Liver (tissue), 9 donors: Measurements from ENCODE around the gene STK11IP. TPM values are rescaled to one million over a fixed set of nuclear protein-coding genes. Genes with fewer than 3 reads are reported as not detected.

ENCODE experiments used
- DNase-seq: peaks from one replicate; pipeline ENCODE4 v3.0.0-alpha.2; 2017; ENCODE audit warnings: low spot score
- H3K27ac ChIP-seq, 2 donors: one replicate each; pipeline ENCODE4 v1.7.0; 2013; ENCODE audit warnings: inconsistent platforms in 2 of 2, low read length in 2 of 2, control low read depth in 1 of 2, low read depth in 1 of 2, mild to moderate bottlenecking in 1 of 2
- H3K27me3 ChIP-seq, 4 donors: one replicate each; pipeline versions ENCODE4 v1.6.1 to v1.7.0; 2013; ENCODE audit warnings: low read length in 3 of 4, inconsistent platforms in 1 of 4, mild to moderate bottlenecking in 1 of 4, moderate library complexity in 1 of 4; ENCODE audit not compliant: control insufficient read depth in 4 of 4, insufficient read depth in 4 of 4
- H3K36me3 ChIP-seq, 4 donors: one replicate each; pipeline versions ENCODE4 v1.6.1 to v1.7.0; 2013; ENCODE audit warnings: low read length in 3 of 4, mild to moderate bottlenecking in 3 of 4, low read depth in 1 of 4, moderate library complexity in 1 of 4; ENCODE audit not compliant: control insufficient read depth in 4 of 4, insufficient read depth in 3 of 4
- H3K4me1 ChIP-seq, 4 donors: one replicate each; pipeline versions ENCODE4 v1.6.1 to v1.7.0; 2013; ENCODE audit warnings: low read length in 3 of 4, mild to moderate bottlenecking in 3 of 4, moderate library complexity in 1 of 4; ENCODE audit not compliant: control insufficient read depth in 4 of 4, insufficient read depth in 4 of 4
- H3K4me3 ChIP-seq, 3 donors: one replicate each; pipeline versions ENCODE4 v1.6.1 to v1.7.0; 2013; ENCODE audit warnings: low read length in 3 of 3, control low read depth in 1 of 3, low read depth in 1 of 3, mild to moderate bottlenecking in 1 of 3
- H3K9ac ChIP-seq, 2 donors: one replicate each; pipeline ENCODE4 v1.7.0; 2013; ENCODE audit warnings: low read length in 2 of 2, mild to moderate bottlenecking in 2 of 2, moderate library complexity in 2 of 2, control low read depth in 1 of 2, low read depth in 1 of 2
- H3K9me3 ChIP-seq, 4 donors: one replicate each; pipeline versions ENCODE4 v1.6.1 to v1.7.0; 2013; ENCODE audit warnings: low read length in 3 of 4; ENCODE audit not compliant: control insufficient read depth in 4 of 4
- ATF3 ChIP-seq: IDR thresholded peaks from 2 replicates; pipeline ENCODE4 v1.6.1; 2016; ENCODE audit warnings: antibody characterized with exemption
- CTCF ChIP-seq: fragments of 150-350 bp; IDR thresholded peaks from 2 replicates; pipeline ENCODE4 v1.5.1; 2017; ENCODE audit warnings: improper control_type of control experiment, low read depth, low read length; ENCODE audit not compliant: missing input control
- EGR1 ChIP-seq, 2 donors: IDR thresholded peaks; 2 replicates each; pipeline ENCODE4 v1.6.1; 2016 to 2018; ENCODE audit warnings: antibody characterized with exemption in 2 of 2, low read depth in 2 of 2
- FOXA1 ChIP-seq: IDR thresholded peaks from 2 replicates; pipeline ENCODE4 v1.6.1; 2016; ENCODE audit warnings: antibody characterized with exemption
- FOXA2 ChIP-seq: IDR thresholded peaks from 2 replicates; pipeline ENCODE4 v1.6.1; 2016; ENCODE audit warnings: antibody characterized with exemption
- GABPA ChIP-seq, 2 donors: IDR thresholded peaks in 1 of 2; conservative IDR thresholded peaks in 1 of 2; 2 replicates each; pipeline ENCODE4 v1.6.1; 2016; ENCODE audit warnings: antibody characterized with exemption in 2 of 2, mild to moderate bottlenecking in 1 of 2, moderate library complexity in 1 of 2
- HNF4A ChIP-seq, 2 donors: conservative IDR thresholded peaks; 2 replicates each; pipeline ENCODE4 v1.6.1; 2016; ENCODE audit warnings: antibody characterized with exemption in 2 of 2, mild to moderate bottlenecking in 2 of 2
- HNF4G ChIP-seq: IDR thresholded peaks from 2 replicates; pipeline ENCODE4 v1.6.1; 2016; ENCODE audit warnings: antibody characterized with exemption
- JUND ChIP-seq, 2 donors: IDR thresholded peaks; 2 replicates each; pipeline ENCODE4 v1.6.1; 2016; ENCODE audit warnings: antibody characterized with exemption in 2 of 2
- MAX ChIP-seq: IDR thresholded peaks from 2 replicates; pipeline ENCODE4 v1.6.1; 2016; ENCODE audit warnings: antibody characterized with exemption
- NR2F2 ChIP-seq: IDR thresholded peaks from 2 replicates; pipeline ENCODE4 v1.6.1; 2016; ENCODE audit warnings: antibody characterized with exemption
- RAD21 ChIP-seq, 2 donors: IDR thresholded peaks; 2 replicates each; pipeline ENCODE4 v1.6.1; 2016; ENCODE audit warnings: antibody characterized with exemption in 2 of 2, mild to moderate bottlenecking in 2 of 2
- REST ChIP-seq: IDR thresholded peaks from 2 replicates; pipeline ENCODE4 v1.6.1; 2016; ENCODE audit warnings: antibody characterized with exemption, mild to moderate bottlenecking
- RXRA ChIP-seq, 2 donors: IDR thresholded peaks; 2 replicates each; pipeline ENCODE4 v1.6.1; 2017 to 2018; ENCODE audit warnings: antibody characterized with exemption in 2 of 2, mild to moderate bottlenecking in 1 of 2
- SP1 ChIP-seq: IDR thresholded peaks from 2 replicates; pipeline ENCODE4 v1.6.1; 2018; ENCODE audit warnings: antibody characterized with exemption, mild to moderate bottlenecking
- TAF1 ChIP-seq: conservative IDR thresholded peaks from 2 replicates; pipeline ENCODE4 v1.6.1; 2016; ENCODE audit warnings: antibody characterized with exemption, mild to moderate bottlenecking
- YY1 ChIP-seq: IDR thresholded peaks from 2 replicates; pipeline ENCODE4 v1.6.1; 2016; ENCODE audit warnings: antibody characterized with exemption, mild to moderate bottlenecking
- ZBTB33 ChIP-seq: IDR thresholded peaks from 2 replicates; pipeline ENCODE4 v1.6.1; 2016; ENCODE audit warnings: antibody characterized with exemption
- WGBS: extraction: QIAGEN DNeasy Blood & Tissue Kit; methylation state at CpG from one replicate; pipeline ENCODE4 v1.1.7; 2013; 5-methylcytosine and 5-hydroxymethylcytosine counted together
- polyA plus RNA-seq, 2 donors: library from polyadenylated mRNA; stranded (reverse) in 1 of 2; unstranded in 1 of 2; fragments of 200-250 nt in 1 of 2; fragments of >200 nt in 1 of 2; fragmentation: Nextera tagmentation in 1 of 2; extraction: Ambion mirVana in 1 of 2; gene quantifications; one replicate each; pipeline versions ENCODE4 v1.2.1 to v1.2.3, GENCODE V29; 2013 to 2015
- total RNA-seq, 2 donors: library from RNA; depleted of rRNA; stranded (reverse); fragments of >200 nt; gene quantifications; one replicate each; pipeline ENCODE4 v1.2.3, GENCODE V29; 2014
- donor health status: healthy.
- donor health status: healthy.
- donor health status: healthy.
- donor health status: healthy.
- donor health status: healthy.

Gene STK11IP
- total and polyA plus RNA-seq, 4 donors = 2.9 to 8.4 (median 6.4) TPM

GRCh38 chr2:219603771-219604170 is 6.1 kb downstream of the STK11IP start:
- 84% methylated on average over 5 of the region's 5 CpGs for WGBS
- no peak for TF ChIP-seq CTCF
- no peak for TF ChIP-seq RXRA (IDR thresholded peaks at IDR 0.05)
- TF ChIP-seq JUND (IDR thresholded peaks at IDR 0.05) = no peak
- no peak for TF ChIP-seq FOXA2
- TF ChIP-seq FOXA1 = no peak
- TF ChIP-seq MAX = no peak
- TF ChIP-seq TAF1 = no peak
- no peak for TF ChIP-seq HNF4A (conservative IDR thresholded peaks at IDR 0.05)
- no peak for TF ChIP-seq YY1
- no peak for TF ChIP-seq ATF3
- TF ChIP-seq REST = no peak
- no peak for TF ChIP-seq NR2F2
- no peak for TF ChIP-seq GABPA (IDR thresholded peaks at IDR 0.05 in 1 of 2, conservative IDR thresholded peaks at IDR 0.05 in 1 of 2)
- TF ChIP-seq ZBTB33 = no peak
- TF ChIP-seq RAD21 (IDR thresholded peaks at IDR 0.05) = no peak
- no peak for TF ChIP-seq SP1
- no peak for TF ChIP-seq HNF4G
- TF ChIP-seq EGR1 (IDR thresholded peaks at IDR 0.05; ENCODE audit: low read depth in 2 of 2) = no peak
- Histone ChIP-seq H3K27ac (no peak overlapping the region), H3K9me3 (no peaks in the 10 kb centered on the region), H3K27me3 (no peaks in the 10 kb centered on the region), H3K4me1 (no peaks in the 10 kb centered on the region), H3K36me3 (peaks cover 6 to 38% (median 12%) of the 10 kb centered on the region in 4 donors), H3K4me3 (no peak overlapping the region), H3K9ac (no peak overlapping the region)
- DNase-seq = no peak
